ENCODE data around the gene LCP2. TPM values are rescaled to one million over a fixed set of nuclear protein-coding genes. Genes with fewer than 3 reads are reported as not detected.

The LCP2 gene
- total and polyA plus RNA-seq, 10 of the 15 experiments (the other 5 are each of a cell fraction or from before 2014, with no cell fraction given): 8.0 to 50.5 (median 20.6) TPM

GRCh38 chr5:170305016-170305645 lies 7.6 kb upstream of the LCP2 start:
- no peak overlapping the region for H3K4me3 ChIP-seq
- no peak for DNase-seq (ENCODE audit: low read depth, low spot score)
- H3K27me3 ChIP-seq (replicated peaks in 1 of 2; ENCODE audit: control insufficient read depth in 2 of 2, insufficient read depth in 2 of 2, low read length in 1 of 2): no peaks in the 10 kb centered on the region
- peaks cover 24% of the 10 kb centered on the region for H3K4me1 ChIP-seq (ENCODE audit: control insufficient read depth, insufficient read depth, low read length)
- in situ Hi-C loops (cut with MboI) (no loop called here), intact Hi-C loops (cut with micrococcal nuclease; ENCODE audit: unreplicated experiment) (no loop called here)
- CTCF ChIA-PET: interaction anchor here (0.7 to 3.8 kb wide), 8 partner anchors 8 to 37 kb away, joined by 3 to 21 read pairs (median 8); partner anchors contain the start of gene LCP2
- no peak overlapping the region for H2AFZ ChIP-seq (ENCODE audit: control insufficient read depth, low read depth, low read length)
- FAIRE-seq: no peak
- no peak overlapping the region for H3K4me2 ChIP-seq (ENCODE audit: control insufficient read depth, insufficient read depth)
- H3K9ac ChIP-seq (ENCODE audit: control insufficient read depth, insufficient read depth, low read length): no peak overlapping the region
- POLR2A ChIA-PET: interaction anchor here (0.7 to 3.9 kb wide), 8 partner anchors 10 to 28 kb away, joined by 4 to 57 read pairs (median 6); partner anchors contain the start of gene LCP2
- RAD21 ChIA-PET (ENCODE audit: unreplicated experiment): interaction anchor here (2.1 to 3.8 kb wide), 3 partner anchors 10 to 26 kb away, joined by 14 to 68 read pairs (median 29); partner anchors contain the start of gene LCP2
- SMC1A ChIA-PET (ENCODE audit: uncharacterized antibody, unreplicated experiment): interaction anchor here (1.3 to 23.0 kb wide), 7 partner anchors 10 to 33 kb away, joined by 4 to 451 read pairs (median 31); partner anchors contain the start of gene LCP2
- H3K27ac ChIP-seq (ENCODE audit: control insufficient read depth, insufficient read depth): no peak overlapping the region
- no peaks in the 10 kb centered on the region; the same call in 2 of the 3 replicates for H3K9me3 ChIP-seq (replicated peaks; ENCODE audit: control insufficient read depth, insufficient read depth, low read length)
- H4K20me1 ChIP-seq (ENCODE audit: control insufficient read depth, insufficient read depth): no peaks in the 10 kb centered on the region
- no peaks in the 10 kb centered on the region for H3K79me2 ChIP-seq (ENCODE audit: control insufficient read depth, insufficient read depth, low read length)
- no TSS peak for BruUV-seq (replicated peaks)
- no peaks in the 10 kb centered on the region for H3K36me3 ChIP-seq (ENCODE audit: control insufficient read depth in 2 of 2, insufficient read depth in 2 of 2, low read length in 1 of 2)
- ATAC-seq: no peak
- whole genome bisulfite sequencing (ENCODE audit: insufficient coverage, insufficient replicate concordance, low lambda C conversion rate, missing lambda C conversion rate): 97% methylated on average over 13 of the region's 13 CpGs
- TF ChIP-seq EGR1 (IDR thresholded peaks at IDR 0.05; ENCODE audit: borderline replicate concordance in 1 of 2, low read depth in 2 of 2, low read length in 2 of 2): no peak
- TF ChIP-seq TBL1XR1 (IDR thresholded peaks at IDR 0.05; ENCODE audit: low read depth, low read length): no peak
- no peak for TF ChIP-seq RAD21 (IDR thresholded peaks at IDR 0.05; ENCODE audit: insufficient read depth, low read depth, low read length)
- TF ChIP-seq RAD51 (IDR thresholded peaks at IDR 0.05): no peak
- no peak for TF ChIP-seq STAT3 (IDR thresholded peaks at IDR 0.05; ENCODE audit: low read depth, low read length)
- no peak for TF ChIP-seq EP300 (IDR thresholded peaks at IDR 0.05; ENCODE audit: borderline replicate concordance in 1 of 2, control insufficient read depth in 1 of 2, low read depth in 2 of 2, low read length in 2 of 2)
- TF ChIP-seq REST (IDR thresholded peaks at IDR 0.05; ENCODE audit: low read depth, low read length): no peak
- TF ChIP-seq ZNF592 (IDR thresholded peaks at IDR 0.05): no peak
- TF ChIP-seq POU2F2 (IDR thresholded peaks at IDR 0.05; ENCODE audit: borderline replicate concordance, low read depth, low read length): no peak
- no peak for TF ChIP-seq ZNF217 (IDR thresholded peaks at IDR 0.05)
- TF ChIP-seq TAF1 (IDR thresholded peaks at IDR 0.05; ENCODE audit: borderline replicate concordance, low read depth, low read length): no peak
